ENCODE data around the gene SLC23A2. TPM values are rescaled to one million over a fixed set of nuclear protein-coding genes. Genes with fewer than 3 reads are reported as not detected.

The SLC23A2 gene
- total RNA-seq, 4 donors from 2014 or later, result 4.6 to 15.2 (median 7.9) TPM

DNA sequence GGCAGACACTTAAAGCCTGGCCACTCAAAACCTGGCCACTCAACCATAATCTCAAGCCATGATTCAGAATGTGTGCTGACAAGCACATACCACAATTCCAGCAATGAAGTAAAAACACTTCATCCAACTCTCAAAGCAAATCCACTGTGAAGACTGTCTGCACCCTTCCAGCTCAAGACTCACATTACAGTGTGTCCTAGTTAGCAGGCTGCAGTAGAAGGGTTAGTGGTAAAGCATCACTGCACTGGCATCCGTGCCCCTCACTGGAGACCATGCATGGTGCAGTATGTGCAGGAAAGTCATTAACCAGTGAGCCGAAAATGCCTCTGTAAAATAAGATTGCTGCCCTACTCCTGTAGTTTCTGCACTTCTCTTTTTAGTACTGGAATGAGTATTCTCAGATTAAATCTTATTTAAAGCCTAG, 43.4 kb downstream of the SLC23A2 start:
- TF ChIP-seq, protein P1, sequence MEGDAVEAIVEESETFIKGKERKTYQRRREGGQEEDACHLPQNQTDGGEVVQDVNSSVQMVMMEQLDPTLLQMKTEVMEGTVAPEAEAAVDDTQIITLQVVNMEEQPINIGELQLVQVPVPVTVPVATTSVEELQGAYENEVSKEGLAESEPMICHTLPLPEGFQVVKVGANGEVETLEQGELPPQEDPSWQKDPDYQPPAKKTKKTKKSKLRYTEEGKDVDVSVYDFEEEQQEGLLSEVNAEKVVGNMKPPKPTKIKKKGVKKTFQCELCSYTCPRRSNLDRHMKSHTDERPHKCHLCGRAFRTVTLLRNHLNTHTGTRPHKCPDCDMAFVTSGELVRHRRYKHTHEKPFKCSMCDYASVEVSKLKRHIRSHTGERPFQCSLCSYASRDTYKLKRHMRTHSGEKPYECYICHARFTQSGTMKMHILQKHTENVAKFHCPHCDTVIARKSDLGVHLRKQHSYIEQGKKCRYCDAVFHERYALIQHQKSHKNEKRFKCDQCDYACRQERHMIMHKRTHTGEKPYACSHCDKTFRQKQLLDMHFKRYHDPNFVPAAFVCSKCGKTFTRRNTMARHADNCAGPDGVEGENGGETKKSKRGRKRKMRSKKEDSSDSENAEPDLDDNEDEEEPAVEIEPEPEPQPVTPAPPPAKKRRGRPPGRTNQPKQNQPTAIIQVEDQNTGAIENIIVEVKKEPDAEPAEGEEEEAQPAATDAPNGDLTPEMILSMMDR (IDR thresholded peaks at IDR 0.05), result no peak
- no peak for TF ChIP-seq POLR2A (IDR thresholded peaks at IDR 0.05)
- intact Hi-C loops (cut with DNase I; ENCODE audit: low total_unique reads), result no loop called here
- 68 to 78% methylated on average over 2 of the region's 2 CpGs for WGBS, 2 donors
- DNase-seq (ENCODE audit: low spot score in 2 of 2), result no peak
- H3K4me3 ChIP-seq (ENCODE audit: low read depth, poor library complexity, severe bottlenecking), result no peak overlapping the region

DNA sequence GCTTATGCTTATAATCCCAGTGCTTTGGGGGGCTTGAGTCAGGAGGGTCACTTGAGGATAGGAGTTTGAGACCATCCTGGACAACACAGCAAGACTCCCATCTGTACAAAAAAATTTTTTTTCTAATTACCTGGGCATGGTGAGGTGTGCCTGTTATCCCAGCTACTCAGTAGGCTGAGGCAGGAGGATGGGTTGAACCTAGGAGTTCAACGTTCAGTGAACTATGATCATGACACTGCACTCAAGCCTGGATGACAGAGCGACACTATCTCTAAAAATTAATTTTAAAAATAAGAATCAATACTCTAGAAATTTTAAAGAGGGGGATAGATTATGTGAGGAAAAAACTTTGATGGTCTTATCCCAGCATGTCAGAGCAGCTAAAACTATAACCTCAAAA, 44.1 kb downstream of the SLC23A2 start:
- intact Hi-C loops (cut with DNase I; ENCODE audit: low total_unique reads), result no loop called here
- no peak for DNase-seq (ENCODE audit: low spot score in 2 of 2)
- 82 to 91% methylated on average over 2 of the region's 2 CpGs for WGBS, 2 donors
- H3K4me3 ChIP-seq (ENCODE audit: low read depth, poor library complexity, severe bottlenecking), result no peak overlapping the region
- TF ChIP-seq POLR2A (IDR thresholded peaks at IDR 0.05), result no peak
- TF ChIP-seq, protein P1 (IDR thresholded peaks at IDR 0.05), result no peak

DNA sequence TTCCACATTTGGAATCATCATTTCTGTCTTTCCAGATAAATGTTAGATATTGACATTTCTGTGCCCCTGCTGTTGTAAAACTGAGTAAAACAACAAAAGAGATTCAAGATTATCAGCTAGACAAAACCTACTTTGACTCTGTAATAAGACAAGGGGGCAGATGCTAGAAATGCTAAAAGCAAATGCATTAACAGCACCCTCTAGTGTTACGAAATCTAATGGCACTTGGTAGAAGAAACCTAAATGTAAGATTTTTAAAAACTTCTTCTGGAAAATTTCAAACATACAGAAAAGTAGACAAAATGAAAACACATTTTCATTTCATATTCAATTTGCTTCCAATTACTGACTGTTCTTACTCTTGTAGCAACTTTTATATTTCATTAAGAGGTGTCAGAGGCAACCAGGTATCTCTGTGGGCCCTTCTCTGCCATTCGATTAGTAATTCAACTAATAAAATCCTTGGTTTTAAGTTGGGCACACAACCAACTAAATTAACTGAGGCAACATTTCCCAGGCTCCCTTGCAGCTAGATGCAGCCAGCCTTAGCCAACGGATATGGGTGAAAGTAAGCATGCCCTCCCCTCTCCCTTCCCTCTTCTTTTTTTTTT, 45.0 kb downstream of the SLC23A2 start:
- no peak for DNase-seq (ENCODE audit: low spot score in 2 of 2)
- 59 to 64% methylated on average over 3 of the region's 3 CpGs for WGBS, 2 donors
- H3K4me3 ChIP-seq (ENCODE audit: low read depth, poor library complexity, severe bottlenecking), result no peak overlapping the region
- TF ChIP-seq, protein P1 (IDR thresholded peaks at IDR 0.05), result no peak
- no peak for TF ChIP-seq POLR2A (IDR thresholded peaks at IDR 0.05)
- intact Hi-C loops (cut with DNase I; ENCODE audit: low total_unique reads), result no loop called here

DNA sequence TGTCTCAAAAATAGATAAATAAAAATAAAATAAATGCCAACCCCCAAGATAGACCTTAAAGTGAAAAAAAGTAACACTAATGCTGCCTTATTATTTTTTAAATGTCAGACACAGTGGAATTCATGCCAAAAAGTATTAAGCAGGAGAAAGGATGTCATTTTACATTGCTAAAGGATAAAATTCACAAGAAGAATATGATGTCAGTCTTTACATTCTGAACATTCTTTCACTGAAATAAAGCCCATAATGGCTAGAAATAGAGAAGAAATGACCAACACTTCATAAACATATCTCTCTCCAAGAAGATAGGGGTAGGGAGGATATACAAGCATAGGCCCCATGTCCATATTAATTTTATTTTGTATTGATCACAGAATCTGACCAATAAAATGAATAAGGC, 47.4 kb downstream of the SLC23A2 start:
- DNase-seq (ENCODE audit: low spot score in 2 of 2), result no peak
- intact Hi-C loops (cut with DNase I; ENCODE audit: low total_unique reads), result no loop called here
- H3K4me3 ChIP-seq (ENCODE audit: low read depth, poor library complexity, severe bottlenecking), result no peak overlapping the region
- TF ChIP-seq, protein P1 (IDR thresholded peaks at IDR 0.05), result no peak
- no peak for TF ChIP-seq POLR2A (IDR thresholded peaks at IDR 0.05)

DNA sequence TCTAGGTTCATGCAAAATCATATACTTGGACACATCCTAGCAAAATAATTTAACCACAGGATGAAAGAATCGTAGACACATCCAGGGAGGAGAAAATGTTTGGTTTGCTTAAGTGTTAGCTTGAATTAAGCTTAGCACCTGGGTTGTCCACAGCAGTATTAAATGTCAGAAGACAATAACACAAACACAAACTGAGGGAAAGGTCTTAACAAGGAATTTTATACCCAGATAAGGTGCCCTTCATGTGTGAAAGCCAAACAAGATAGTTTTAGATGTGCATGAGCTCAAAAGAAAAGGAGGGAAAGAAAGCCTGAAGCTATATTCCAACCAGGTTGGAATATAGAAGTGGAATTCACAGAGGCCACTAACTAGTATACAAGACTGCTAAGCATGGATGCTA, 49.1 kb downstream of the SLC23A2 start:
- WGBS, 2 donors, result 93 to 94% methylated on average over 1 of the region's 1 CpG
- intact Hi-C loops (cut with DNase I; ENCODE audit: low total_unique reads), result no loop called here

More for the DNA sequence above, 49.1 kb downstream of the SLC23A2 start:
- no peak overlapping the region for H3K4me3 ChIP-seq (ENCODE audit: low read depth, poor library complexity, severe bottlenecking)
- no peak for DNase-seq (ENCODE audit: low spot score in 2 of 2)
- TF ChIP-seq, protein P1 (IDR thresholded peaks at IDR 0.05), result no peak
- no peak for TF ChIP-seq POLR2A (IDR thresholded peaks at IDR 0.05)
